SK-N-SH treated with all-trans-retinoic acid at 6 μM for 48 hours (cell line): ENCODE results near the gene RAB33B.

Source experiments
- ARNTL ChIP-seq: fragments of 450-650 bp; formaldehyde crosslinking; IDR thresholded peaks from 2 replicates; pipeline ENCODE4 v1.5.0; 2020; ENCODE audit warnings: low read depth, mild to moderate bottlenecking, moderate library complexity, borderline replicate concordance
- CREB5 ChIP-seq: fragments of 250-450 bp; sonication (Bioruptor Pico); IDR thresholded peaks from 2 replicates; pipeline ENCODE4 v1.5.1; 2020; ENCODE audit warnings: low read depth, mild to moderate bottlenecking, moderate library complexity
- CSRNP3 ChIP-seq: fragments of 250-450 bp; sonication (Bioruptor Pico); IDR thresholded peaks from 2 replicates; pipeline ENCODE4 v1.5.1; 2021; ENCODE audit warnings: mild to moderate bottlenecking, moderate library complexity
- PATZ1 ChIP-seq: fragments of 250-450 bp; sonication (Bioruptor Pico); IDR thresholded peaks from 2 replicates; pipeline ENCODE4 v1.8.0; 2020; ENCODE audit warnings: mild to moderate bottlenecking, moderate library complexity, borderline replicate concordance
- POU6F1 ChIP-seq: fragments of 250-450 bp; sonication (Bioruptor Pico); IDR thresholded peaks from 2 replicates; pipeline ENCODE4 v1.8.0; 2021; ENCODE audit warnings: low read depth, mild to moderate bottlenecking, moderate library complexity, borderline replicate concordance
- PPARA ChIP-seq: fragments of 250-450 bp; sonication (Bioruptor Pico); IDR thresholded peaks from 2 replicates; pipeline ENCODE4 v1.5.0; 2020; ENCODE audit warnings: mild to moderate bottlenecking, borderline replicate concordance
- RARB ChIP-seq: fragments of 250-450 bp; sonication (Bioruptor Pico); IDR thresholded peaks from 2 replicates; pipeline ENCODE4 v1.8.0; 2021; ENCODE audit warnings: mild to moderate bottlenecking, moderate library complexity
- TSHZ2 ChIP-seq: fragments of 250-450 bp; sonication (Bioruptor Pico); IDR thresholded peaks from 2 replicates; pipeline ENCODE4 v1.5.0; 2020; ENCODE audit warnings: mild to moderate bottlenecking, moderate library complexity

GRCh38 chr4:139514382-139515059 is 60.6 kb downstream of the RAB33B start:
- TF ChIP-seq ARNTL (no peak), RARB (CRISPR knock-in tag) (no peak), TSHZ2 (no peak), POU6F1 (CRISPR knock-in tag) (no peak), PATZ1 (CRISPR knock-in tag) (no peak), CSRNP3 (CRISPR knock-in tag) (no peak), PPARA (no peak), CREB5 (CRISPR knock-in tag) (no peak)
